ENCODE data around the gene EVL.
A peak's percentile ranks its signal among the peaks of the same experiment; 100 is the strongest.

Gene EVL

DNA sequence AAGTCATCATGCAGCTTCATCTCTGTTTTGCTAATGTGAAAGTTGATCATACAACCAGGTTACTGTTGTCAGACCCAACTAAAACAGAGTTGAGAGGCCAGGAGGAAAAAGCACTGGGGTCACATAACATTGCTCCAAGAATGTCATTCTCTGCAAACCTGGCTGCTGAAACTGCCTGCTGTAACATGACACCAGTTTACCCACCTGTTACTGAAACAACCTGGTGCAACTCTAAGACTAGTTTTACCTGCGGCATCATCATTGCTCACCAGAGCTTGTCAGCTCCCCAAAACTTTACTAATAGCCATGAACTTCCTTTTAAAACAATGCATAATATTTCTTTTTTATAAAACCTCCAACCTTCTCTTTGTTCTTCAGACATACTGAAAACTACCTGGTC, 124.9 kb downstream of the EVL start:
- Histone ChIP-seq H3K4me3 (ENCODE audit: insufficient read depth, low read depth, low read length, poor library complexity, severe bottlenecking) (no peak overlapping the region), H3K27me3 (replicated peaks; ENCODE audit: control insufficient read depth, insufficient read depth, low read length, poor library complexity, severe bottlenecking) (no peaks in the 10 kb centered on the region), H3K9me3 (ENCODE audit: control insufficient read depth, low read length) (no peaks in the 10 kb centered on the region), H3K36me3 (ENCODE audit: control insufficient read depth, insufficient read depth, low read length) (no peaks in the 10 kb centered on the region), H3K27ac (ENCODE audit: insufficient read depth, low read length, poor library complexity, severe bottlenecking) (no peak overlapping the region), H3K4me1 (ENCODE audit: control insufficient read depth, insufficient read depth, low read length, poor library complexity, severe bottlenecking) (peaks cover 12% of the 10 kb centered on the region)
- DNase-seq, result no peak

DNA sequence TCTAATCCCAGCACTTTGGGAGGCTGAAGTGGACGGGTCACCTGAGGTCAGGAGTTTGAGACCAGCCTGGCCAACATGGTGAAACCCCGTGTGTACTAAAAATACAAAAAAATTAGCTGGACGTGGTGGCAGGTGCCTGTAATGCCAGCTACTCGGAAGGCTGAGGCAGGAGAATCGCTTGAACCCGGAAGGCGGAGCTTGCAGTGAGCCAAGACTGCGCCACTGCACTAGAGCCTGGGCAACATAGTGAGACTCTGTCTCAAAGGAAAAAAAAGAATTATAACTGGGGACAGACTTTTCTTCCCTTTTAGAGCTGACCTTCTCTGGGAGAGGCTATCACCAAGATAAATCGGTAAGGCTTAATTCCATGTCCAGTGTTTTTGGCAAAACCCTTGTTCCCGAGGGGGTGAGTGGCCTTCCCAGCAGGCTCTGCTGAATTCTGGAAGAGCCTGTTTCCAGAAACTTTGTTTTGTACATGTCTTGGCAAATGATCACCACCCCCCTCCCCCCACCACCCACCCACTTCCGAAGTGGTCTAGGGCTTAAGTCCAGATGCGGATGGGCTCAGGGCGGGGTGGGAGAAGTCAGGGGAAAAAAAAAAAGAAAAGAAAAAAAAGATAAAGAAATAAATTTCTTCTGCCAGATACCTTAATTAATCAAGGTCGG, 126.5 kb downstream of the EVL start:
- Histone ChIP-seq H3K27ac (ENCODE audit: insufficient read depth, low read length, poor library complexity, severe bottlenecking) (no peak overlapping the region), H3K4me3 (ENCODE audit: insufficient read depth, low read depth, low read length, poor library complexity, severe bottlenecking) (no peak overlapping the region), H3K9me3 (ENCODE audit: control insufficient read depth, low read length) (no peaks in the 10 kb centered on the region), H3K36me3 (ENCODE audit: control insufficient read depth, insufficient read depth, low read length) (no peaks in the 10 kb centered on the region), H3K4me1 (ENCODE audit: control insufficient read depth, insufficient read depth, low read length, poor library complexity, severe bottlenecking) (peaks cover 12% of the 10 kb centered on the region), H3K27me3 (replicated peaks; ENCODE audit: control insufficient read depth, insufficient read depth, low read length, poor library complexity, severe bottlenecking) (no peaks in the 10 kb centered on the region)
- DNase-seq, result no peak

DNA sequence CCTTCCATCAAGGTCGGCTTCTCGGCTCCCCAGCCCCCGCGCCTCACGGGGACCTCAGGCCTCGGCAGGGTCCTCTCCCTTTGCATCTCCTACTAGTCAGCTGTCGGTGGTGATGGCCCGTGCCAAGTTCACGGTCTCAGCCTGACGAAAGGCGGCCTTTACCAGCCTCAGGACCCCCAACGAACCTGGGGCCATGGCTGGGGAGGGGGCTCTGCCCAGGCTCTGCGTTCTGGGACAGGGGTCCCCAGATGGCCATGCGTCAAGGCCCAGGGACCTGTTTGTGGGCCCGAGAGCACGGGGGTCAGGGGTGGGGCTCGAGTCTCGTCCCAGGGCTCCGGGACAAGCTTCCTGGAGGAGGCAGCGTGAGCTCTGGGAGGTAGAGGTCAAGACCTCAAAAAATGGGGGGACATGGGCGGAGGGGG, 127.0 kb downstream of the EVL start:
- Histone ChIP-seq H3K9me3 (ENCODE audit: control insufficient read depth, low read length) (no peaks in the 10 kb centered on the region), H3K27ac (ENCODE audit: insufficient read depth, low read length, poor library complexity, severe bottlenecking) (peak overlapping the region; percentile 65), H3K4me3 (ENCODE audit: insufficient read depth, low read depth, low read length, poor library complexity, severe bottlenecking) (peak overlapping the region; percentile 27), H3K36me3 (ENCODE audit: control insufficient read depth, insufficient read depth, low read length) (no peaks in the 10 kb centered on the region), H3K4me1 (ENCODE audit: control insufficient read depth, insufficient read depth, low read length, poor library complexity, severe bottlenecking) (peaks cover 12% of the 10 kb centered on the region), H3K27me3 (replicated peaks; ENCODE audit: control insufficient read depth, insufficient read depth, low read length, poor library complexity, severe bottlenecking) (no peaks in the 10 kb centered on the region)
- DNase-seq, result no peak

DNA sequence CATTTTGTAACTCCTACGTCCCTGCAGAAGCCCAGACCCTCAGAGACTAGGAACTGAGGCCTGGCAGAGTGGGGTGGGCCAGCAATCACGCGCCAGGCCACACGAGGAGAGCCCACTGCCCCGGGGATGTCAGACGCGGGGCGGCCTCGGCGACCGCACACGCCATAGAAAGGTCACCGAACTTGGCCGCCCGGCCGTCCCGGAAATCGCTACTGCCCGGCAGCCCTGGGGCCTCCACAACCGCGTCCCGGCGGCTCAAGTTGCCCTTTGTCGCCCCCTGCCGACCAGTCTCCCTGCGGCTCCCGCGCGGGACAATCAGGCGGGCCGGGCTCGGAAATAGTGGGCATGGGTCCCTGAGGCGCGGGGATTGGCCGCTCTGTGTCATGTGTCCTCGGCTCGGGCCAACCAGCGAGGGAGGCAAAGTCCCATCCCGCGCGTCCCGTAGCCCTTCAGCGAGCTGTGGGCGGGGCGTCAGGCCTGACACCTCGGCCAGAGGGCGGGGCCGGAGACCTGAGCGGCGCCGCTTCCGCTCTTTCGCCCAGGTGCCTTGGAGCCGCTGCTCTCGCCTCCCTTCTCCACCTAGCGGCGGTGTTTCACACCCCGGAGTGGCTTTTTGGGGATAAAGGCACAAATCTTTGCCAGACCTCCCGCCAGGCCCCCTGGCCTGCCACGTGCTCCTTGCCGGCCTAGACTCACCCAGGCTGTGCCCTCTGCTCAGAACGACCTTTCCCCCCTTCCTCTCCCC, 127.6 kb downstream of the EVL start:
- DNase-seq, result peak; percentile 99 to 100 (median 100)
- H3K27me3 ChIP-seq (replicated peaks; ENCODE audit: control insufficient read depth, insufficient read depth, low read length, poor library complexity, severe bottlenecking), result no peaks in the 10 kb centered on the region
- H3K4me3 ChIP-seq (ENCODE audit: insufficient read depth, low read depth, low read length, poor library complexity, severe bottlenecking), result peak overlapping the region; percentile 27

More for the DNA sequence above, 127.6 kb downstream of the EVL start:
- H3K9me3 ChIP-seq (ENCODE audit: control insufficient read depth, low read length), result no peaks in the 10 kb centered on the region
- peak overlapping the region; percentile 65 for H3K27ac ChIP-seq (ENCODE audit: insufficient read depth, low read length, poor library complexity, severe bottlenecking)
- H3K36me3 ChIP-seq (ENCODE audit: control insufficient read depth, insufficient read depth, low read length), result no peaks in the 10 kb centered on the region
- peaks cover 12% of the 10 kb centered on the region for H3K4me1 ChIP-seq (ENCODE audit: control insufficient read depth, insufficient read depth, low read length, poor library complexity, severe bottlenecking)
